ENCODE measurements around the gene FTSJ3.
"Not testable (repeated sequence)": the region's sequence is repeated elsewhere in the genome, so short reads cannot be mapped to it uniquely, and the experiment has no call there.

The FTSJ3 gene

GRCh38 chr17:63843387-63843888 is 16.0 kb upstream of the FTSJ3 start:
- DNase-seq, result not testable (repeated sequence)

GRCh38 chr17:63842540-63843386 is 15.3 kb upstream of the FTSJ3 start, which contains the start of gene SMARCD2:
Gene SMARCD2, minus strand, starts transcription at chr17:63842685. Its CDS starts 11 bp downstream, at chr17:63842674.
- peak; percentile 99 for DNase-seq

- DNase-seq, result peak; percentile 57
These were observed 14.7 kb upstream of the FTSJ3 start for GRCh38 chr17:63842173-63842539.

GRCh38 chr17:63841350-63842172 is 14.1 kb upstream of the FTSJ3 start:
- no peak for DNase-seq

GRCh38 chr17:63840591-63841349 is 13.3 kb upstream of the FTSJ3 start:
- DNase-seq, result no peak

GRCh38 chr17:63838631-63839171 is 11.2 kb upstream of the FTSJ3 start:
- DNase-seq, result peak; percentile 77

GRCh38 chr17:63837962-63838600 is 10.6 kb upstream of the FTSJ3 start:
- no peak for DNase-seq

- DNase-seq, result no peak
These were observed 10.0 kb upstream of the FTSJ3 start for GRCh38 chr17:63837480-63837879.

GRCh38 chr17:63836811-63837210 is 9.3 kb upstream of the FTSJ3 start:
- no peak for DNase-seq

- no peak for DNase-seq
These were observed 7.8 kb upstream of the FTSJ3 start for GRCh38 chr17:63835167-63835720.

- DNase-seq, result peak; percentile 83
These were observed 7.1 kb upstream of the FTSJ3 start for GRCh38 chr17:63834431-63835166.

- DNase-seq, result no peak
These were observed 6.4 kb upstream of the FTSJ3 start for GRCh38 chr17:63833741-63834373.

GRCh38 chr17:63833026-63833740 is 5.7 kb upstream of the FTSJ3 start:
- DNase-seq, result no peak

GRCh38 chr17:63832455-63832854 is 5.0 kb upstream of the FTSJ3 start:
- no peak for DNase-seq

- DNase-seq, result no peak
These were observed 4.6 kb upstream of the FTSJ3 start for GRCh38 chr17:63832014-63832413.

- DNase-seq, result no peak
These were observed 4.0 kb upstream of the FTSJ3 start for GRCh38 chr17:63831505-63831904.

GRCh38 chr17:63830904-63831491 is 3.5 kb upstream of the FTSJ3 start:
- no peak for DNase-seq

GRCh38 chr17:63830278-63830677 is 2.8 kb upstream of the FTSJ3 start:
- no peak for DNase-seq

- no peak for DNase-seq
These were observed 1.5 kb upstream of the FTSJ3 start for GRCh38 chr17:63828936-63829335.
